Tibial artery (tissue), 4 donors: ENCODE results near the gene C1QTNF9.
"Not testable (repeated sequence)": the region's sequence is repeated elsewhere in the genome, so short reads cannot be mapped to it uniquely, and the experiment has no call there.

Experiments
- DNase-seq, 2 donors: peaks; one replicate each; pipeline ENCODE4 v3.0.0-alpha.2; 2019
- H3K27ac ChIP-seq, 2 donors: fragments of 200-600 bp; sonication (generic) in 1 of 2; 1 replicate in 1 of 2; 2 replicates in 1 of 2; pipeline ENCODE4 v1.5.1; 2018 to 2019; ENCODE audit warnings: mild to moderate bottlenecking in 1 of 2
- H3K27me3 ChIP-seq, 2 donors: fragments of 200-600 bp; sonication (generic) in 1 of 2; one replicate each; pipeline versions ENCODE4 v1.5.1 to v1.6.0; 2016 to 2019
- H3K36me3 ChIP-seq, 3 donors: fragments of 200-600 bp; sonication (generic) in 2 of 3; one replicate each; pipeline ENCODE4 v1.5.1; 2016 to 2019; ENCODE audit warnings: mild to moderate bottlenecking in 2 of 3
- H3K4me1 ChIP-seq, 4 donors: fragments of 200-600 bp; sonication (generic) in 2 of 4; 1 replicate in 3 of 4; 2 replicates in 1 of 4; pipeline ENCODE4 v1.5.1; 2016 to 2019
- H3K4me3 ChIP-seq, 2 donors: fragments of 200-600 bp; sonication (generic) in 1 of 2; 1 replicate in 1 of 2; 2 replicates in 1 of 2; pipeline ENCODE4 v1.5.1; 2018 to 2019; ENCODE audit warnings: mild to moderate bottlenecking in 2 of 2
- H3K9me3 ChIP-seq, 3 donors: fragments of 200-600 bp; sonication (generic) in 1 of 3; one replicate each; pipeline ENCODE4 v1.5.1; 2016 to 2019
- CTCF ChIP-seq, 2 experiments: fragments of 200-600 bp in 1 of 2; fragments of 450-650 bp in 1 of 2; IDR thresholded peaks; one replicate each; pipeline ENCODE4 v1.5.1; 2017 to 2019; ENCODE audit warnings: antibody characterized with exemption in 2 of 2, mild to moderate bottlenecking in 1 of 2, moderate library complexity in 1 of 2
- intact Hi-C: fragments of 100-400 bp; cut with DNase I; formaldehyde crosslinking; loops from one replicate; pipeline ENCODE4 v1.15.0; 2023; ENCODE audit warnings: low total_unique reads

C1QTNF9 gene

GRCh38 chr13:24341439-24341838 lies 32.1 kb downstream of the C1QTNF9 start:
- intact Hi-C loops: no loop called here
- Histone ChIP-seq H3K36me3 (no peaks in the 10 kb centered on the region), H3K27me3 (no peaks in the 10 kb centered on the region), H3K9me3 (no peaks in the 10 kb centered on the region), H3K4me1 (no peaks in the 10 kb centered on the region), H3K27ac (no peak overlapping the region), H3K4me3 (no peak overlapping the region)
- TF ChIP-seq CTCF (IDR thresholded peaks at IDR 0.05): no peak
- DNase-seq: no peak

- no peak for TF ChIP-seq CTCF (IDR thresholded peaks at IDR 0.05)
- Histone ChIP-seq H3K9me3 (no peaks in the 10 kb centered on the region), H3K36me3 (no peaks in the 10 kb centered on the region), H3K27me3 (no peaks in the 10 kb centered on the region), H3K27ac (no peak overlapping the region), H3K4me1 (no peaks in the 10 kb centered on the region), H3K4me3 (no peak overlapping the region)
- intact Hi-C loops: no loop called here
- DNase-seq: no peak
These were observed 39.0 kb downstream of the C1QTNF9 start for GRCh38 chr13:24348385-24348784.

- H3K9me3 ChIP-seq: no peaks in the 10 kb centered on the region
- intact Hi-C loops: no loop called here
- H3K4me3 ChIP-seq: no peak overlapping the region
- H3K36me3 ChIP-seq: no peaks in the 10 kb centered on the region
- no peak overlapping the region for H3K27ac ChIP-seq
- no peak for DNase-seq
- H3K27me3 ChIP-seq: no peaks in the 10 kb centered on the region
- no peak for TF ChIP-seq CTCF (IDR thresholded peaks at IDR 0.05)
- no peaks in the 10 kb centered on the region for H3K4me1 ChIP-seq
These were observed 39.6 kb downstream of the C1QTNF9 start for GRCh38 chr13:24348797-24349515.

GRCh38 chr13:24349778-24350664 lies 40.6 kb downstream of the C1QTNF9 start:
- H3K27me3 ChIP-seq, H3K36me3 ChIP-seq, H3K27ac ChIP-seq, DNase-seq, H3K9me3 ChIP-seq, H3K4me3 ChIP-seq, H3K4me1 ChIP-seq, intact Hi-C loops: not testable (repeated sequence)

GRCh38 chr13:24351423-24351822 lies 42.0 kb downstream of the C1QTNF9 start:
- H3K36me3 ChIP-seq: no peaks in the 10 kb centered on the region
- DNase-seq: no peak
- no peak overlapping the region for H3K27ac ChIP-seq
- H3K4me1 ChIP-seq: no peaks in the 10 kb centered on the region
- no peak overlapping the region for H3K4me3 ChIP-seq
- intact Hi-C loops: no loop called here
- no peak for TF ChIP-seq CTCF (IDR thresholded peaks at IDR 0.05)
- H3K9me3 ChIP-seq: no peaks in the 10 kb centered on the region
- no peaks in the 10 kb centered on the region for H3K27me3 ChIP-seq

GRCh38 chr13:24353736-24354135 lies 44.4 kb downstream of the C1QTNF9 start:
- intact Hi-C loops: no loop called here

More at GRCh38 chr13:24353736-24354135, 44.4 kb downstream of the C1QTNF9 start:
- no peak for TF ChIP-seq CTCF (IDR thresholded peaks at IDR 0.05)
- Histone ChIP-seq H3K4me1 (no peaks in the 10 kb centered on the region), H3K36me3 (no peaks in the 10 kb centered on the region), H3K27ac (no peak overlapping the region), H3K27me3 (no peaks in the 10 kb centered on the region), H3K4me3 (no peak overlapping the region), H3K9me3 (no peaks in the 10 kb centered on the region)
- DNase-seq: no peak
